H9 (cell line): ENCODE data around the gene CFAP43. TPM values are rescaled to one million over a fixed set of nuclear protein-coding genes. Genes with fewer than 3 reads are reported as not detected.

Experiments used
- DNase-seq: peaks from one replicate; pipeline ENCODE4 v3.0.0-alpha.2; 2017
- H2AFZ ChIP-seq: one replicate; pipeline ENCODE4 v1.6.1; 2013; ENCODE audit warnings: mild to moderate bottlenecking, low read length, control low read depth, moderate library complexity
- H2AK5ac ChIP-seq: 2 replicates; pipeline ENCODE4 v1.6.1; 2013; ENCODE audit warnings: low read length, control low read depth, mixed read lengths; ENCODE audit not compliant: insufficient read length
- H2BK120ac ChIP-seq: one replicate; pipeline ENCODE4 v1.6.1; 2013; ENCODE audit warnings: low read depth, mild to moderate bottlenecking, low read length, control low read depth, inconsistent platforms; ENCODE audit not compliant: poor library complexity, severe bottlenecking
- H2BK12ac ChIP-seq: 2 replicates; pipeline ENCODE4 v1.6.1; 2013; ENCODE audit warnings: low read length, control low read depth, mixed read lengths, low read depth; ENCODE audit not compliant: insufficient read length
- H2BK15ac ChIP-seq: 2 replicates; pipeline ENCODE4 v1.6.1; 2013; ENCODE audit warnings: low read depth, low read length, control low read depth
- H2BK20ac ChIP-seq: one replicate; pipeline ENCODE4 v1.6.1; 2013; ENCODE audit warnings: low read depth, mild to moderate bottlenecking, low read length, control low read depth, inconsistent platforms; ENCODE audit not compliant: poor library complexity, severe bottlenecking
- H2BK5ac ChIP-seq: 2 replicates; pipeline ENCODE4 v1.6.1; 2013; ENCODE audit warnings: low read length, control low read depth, mixed read lengths; ENCODE audit not compliant: insufficient read length
- H3K14ac ChIP-seq: 2 replicates; pipeline ENCODE4 v1.6.1; 2013; ENCODE audit warnings: low read length, control low read depth; ENCODE audit not compliant: insufficient read depth
- H3K18ac ChIP-seq: 2 replicates; pipeline ENCODE4 v1.6.1; 2013; ENCODE audit warnings: low read depth, mild to moderate bottlenecking, mixed read lengths, low read length, control low read depth; ENCODE audit not compliant: insufficient read length
- H3K23ac ChIP-seq: 2 replicates; pipeline ENCODE4 v1.6.1; 2013; ENCODE audit warnings: low read length, control low read depth, mixed read lengths, low read depth; ENCODE audit not compliant: insufficient read length
- H3K23me2 ChIP-seq: 2 replicates; pipeline ENCODE4 v1.6.1; 2013; ENCODE audit warnings: low read depth, mild to moderate bottlenecking, mixed read lengths, low read length, control low read depth; ENCODE audit not compliant: insufficient read length, poor library complexity, severe bottlenecking
- H3K27ac ChIP-seq: 2 replicates; pipeline ENCODE4 v1.5.1; 2013; ENCODE audit warnings: low read length, control low read depth, mixed read lengths, low read depth; ENCODE audit not compliant: insufficient read length
- H3K27me3 ChIP-seq: 2 replicates; pipeline ENCODE4 v1.6.1; 2013; ENCODE audit warnings: low read length, control low read depth, inconsistent platforms; ENCODE audit not compliant: insufficient read depth
- H3K4ac ChIP-seq: 2 replicates; pipeline ENCODE4 v1.6.1; 2013; ENCODE audit warnings: low read depth, mild to moderate bottlenecking, control low read depth, inconsistent platforms, low read length, moderate library complexity
- H3K4me1 ChIP-seq: 2 replicates; pipeline ENCODE4 v1.6.1; 2013; ENCODE audit warnings: low read length, control low read depth, inconsistent platforms; ENCODE audit not compliant: insufficient read depth
- H3K4me2 ChIP-seq: 2 replicates; pipeline ENCODE4 v1.6.1; 2013; ENCODE audit warnings: low read length, control low read depth, mixed read lengths; ENCODE audit not compliant: insufficient read length, insufficient read depth
- H3K56ac ChIP-seq: 2 replicates; pipeline ENCODE4 v1.6.1; 2013; ENCODE audit warnings: low read depth, mild to moderate bottlenecking, mixed read lengths, low read length, control low read depth; ENCODE audit not compliant: insufficient read length
- H3K79me1 ChIP-seq: 2 replicates; pipeline ENCODE4 v1.6.1; 2013; ENCODE audit warnings: low read depth, mild to moderate bottlenecking, moderate library complexity, low read length, control low read depth, inconsistent platforms; ENCODE audit not compliant: insufficient read depth, poor library complexity, severe bottlenecking
- H3K79me2 ChIP-seq: 2 replicates; pipeline ENCODE4 v1.6.1; 2013; ENCODE audit warnings: low read length, control low read depth, inconsistent platforms; ENCODE audit not compliant: insufficient read depth
- H3K9ac ChIP-seq: 2 replicates; pipeline ENCODE4 v1.6.1; 2013; ENCODE audit warnings: low read length, control low read depth, mixed read lengths; ENCODE audit not compliant: insufficient read length; ENCODE audit errors: extremely low read depth
- H3K9me3 ChIP-seq: one replicate; pipeline ENCODE4 v1.6.1; 2013; ENCODE audit warnings: low read depth, low read length, inconsistent platforms; ENCODE audit not compliant: control insufficient read depth
- H3T11ph ChIP-seq: one replicate; pipeline ENCODE4 v1.6.1; 2013; ENCODE audit warnings: mild to moderate bottlenecking, low read length, control low read depth, inconsistent platforms
- H4K20me1 ChIP-seq: one replicate; pipeline ENCODE4 v1.6.1; 2013; ENCODE audit not compliant: control insufficient read depth, insufficient read length, insufficient read depth
- H4K5ac ChIP-seq: 2 replicates; pipeline ENCODE4 v1.6.1; 2013; ENCODE audit warnings: low read depth, mild to moderate bottlenecking, mixed read lengths, low read length, control low read depth; ENCODE audit not compliant: insufficient read length
- H4K8ac ChIP-seq: replicated peaks from 2 replicates; pipeline ENCODE4 v1.6.1; 2013; ENCODE audit warnings: low read length, control low read depth, mixed read lengths, low read depth; ENCODE audit not compliant: insufficient read length
- H4K91ac ChIP-seq: 2 replicates; pipeline ENCODE4 v1.6.1; 2013; ENCODE audit warnings: low read depth, mild to moderate bottlenecking, moderate library complexity, mixed read lengths, low read length, control low read depth; ENCODE audit not compliant: insufficient read length
- H3K27ac Mint-ChIP-seq, 3 experiments: 2 replicates in 2 of 3; 3 replicates in 1 of 3; pipeline ENCODE4 v1.8.0; 2020 to 2021; ENCODE audit warnings: mixed read lengths in 3 of 3, mild to moderate bottlenecking in 1 of 3, moderate library complexity in 1 of 3
- H3K27me3 Mint-ChIP-seq: 2 replicates; pipeline ENCODE4 v1.8.0; 2021; ENCODE audit warnings: low read depth, mild to moderate bottlenecking, moderate library complexity, mixed read lengths
- H3K36me3 Mint-ChIP-seq, 3 experiments: 2 replicates in 2 of 3; 3 replicates in 1 of 3; pipeline ENCODE4 v1.8.0; 2020 to 2021; ENCODE audit warnings: low read depth in 3 of 3, mixed read lengths in 3 of 3; ENCODE audit not compliant: insufficient read depth in 1 of 3
- H3K4me1 Mint-ChIP-seq, 2 experiments: 2 replicates each; pipeline ENCODE4 v1.8.0; 2020; ENCODE audit warnings: mixed read lengths in 2 of 2
- H3K4me3 Mint-ChIP-seq, 2 experiments: 2 replicates in 1 of 2; 3 replicates in 1 of 2; pipeline ENCODE4 v1.8.0; 2020 to 2021; ENCODE audit warnings: mild to moderate bottlenecking in 2 of 2, mixed read lengths in 2 of 2, moderate library complexity in 1 of 2
- H3K9me3 Mint-ChIP-seq, 2 experiments: 2 replicates in 1 of 2; 3 replicates in 1 of 2; pipeline ENCODE4 v1.8.0; 2020; ENCODE audit warnings: mild to moderate bottlenecking in 2 of 2, mixed read lengths in 2 of 2, moderate library complexity in 1 of 2
- WGBS: extraction: QIAGEN DNeasy Blood & Tissue Kit; methylation state at CpG from one replicate; pipeline ENCODE4 v1.1.7; 2013; ENCODE audit warnings: missing lambda C conversion rate, low lambda C conversion rate, mixed read lengths; ENCODE audit not compliant: insufficient read length; ENCODE audit errors: extremely low coverage; 5-methylcytosine and 5-hydroxymethylcytosine counted together
- total RNA-seq: library from RNA; stranded (reverse); gene quantifications from 2 replicates; pipeline ENCODE4 v1.2.1, GENCODE V29; 2021
- TF ChIP-seq, protein P1 (sequence below): fragments of 200-600 bp; sonication (generic); conservative IDR thresholded peaks from 3 replicates; pipeline ENCODE4 v1.8.0; 2021; ENCODE audit warnings: antibody characterized with exemption, mild to moderate bottlenecking

CFAP43 gene
- total RNA-seq, 1 experiment from 2014 or later, result 0.26 TPM

- H2BK120ac ChIP-seq, result no peak overlapping the region
- no peaks in the 10 kb centered on the region for H3K27me3 ChIP-seq
- no peak overlapping the region for H2BK15ac ChIP-seq
- no peak overlapping the region for H3K14ac ChIP-seq
- H4K20me1 ChIP-seq, result no peaks in the 10 kb centered on the region
- Mint-ChIP-seq H3K36me3 (peaks cover 0 to 6% (median 2%) of the 10 kb centered on the region in 3 experiments; a peak in 3 of 7 replicates), H3K9me3 (peaks cover 7% of the 10 kb centered on the region in 2 experiments; a peak in 3 of 5 replicates), H3K27me3 (peaks cover 3% of the 10 kb centered on the region; the same call in 1 of the 2 replicates), H3K27ac (no peak overlapping the region; a peak in 1 of 7 replicates), H3K4me3 (no peak overlapping the region), H3K4me1 (peaks cover 6 to 14% of the 10 kb centered on the region in 2 experiments)
- no peak overlapping the region for H3K23ac ChIP-seq
- no peak overlapping the region for H4K91ac ChIP-seq
- no peak overlapping the region for H3K4ac ChIP-seq
- H3T11ph ChIP-seq, result no peak overlapping the region
- no peak overlapping the region for H2AK5ac ChIP-seq
- no peak overlapping the region for H3K18ac ChIP-seq
- WGBS, result no CpG with 5 or more reads among the region's 1 CpG
- H3K4me1 ChIP-seq, result no peaks in the 10 kb centered on the region; the same call in 1 of the 2 replicates
- H3K4me2 ChIP-seq, result no peak overlapping the region
- H4K8ac ChIP-seq, result no peak overlapping the region
- H3K56ac ChIP-seq, result no peak overlapping the region
- no peak overlapping the region for H2BK12ac ChIP-seq
- no peaks in the 10 kb centered on the region for H3K9me3 ChIP-seq
- TF ChIP-seq, protein P1, sequence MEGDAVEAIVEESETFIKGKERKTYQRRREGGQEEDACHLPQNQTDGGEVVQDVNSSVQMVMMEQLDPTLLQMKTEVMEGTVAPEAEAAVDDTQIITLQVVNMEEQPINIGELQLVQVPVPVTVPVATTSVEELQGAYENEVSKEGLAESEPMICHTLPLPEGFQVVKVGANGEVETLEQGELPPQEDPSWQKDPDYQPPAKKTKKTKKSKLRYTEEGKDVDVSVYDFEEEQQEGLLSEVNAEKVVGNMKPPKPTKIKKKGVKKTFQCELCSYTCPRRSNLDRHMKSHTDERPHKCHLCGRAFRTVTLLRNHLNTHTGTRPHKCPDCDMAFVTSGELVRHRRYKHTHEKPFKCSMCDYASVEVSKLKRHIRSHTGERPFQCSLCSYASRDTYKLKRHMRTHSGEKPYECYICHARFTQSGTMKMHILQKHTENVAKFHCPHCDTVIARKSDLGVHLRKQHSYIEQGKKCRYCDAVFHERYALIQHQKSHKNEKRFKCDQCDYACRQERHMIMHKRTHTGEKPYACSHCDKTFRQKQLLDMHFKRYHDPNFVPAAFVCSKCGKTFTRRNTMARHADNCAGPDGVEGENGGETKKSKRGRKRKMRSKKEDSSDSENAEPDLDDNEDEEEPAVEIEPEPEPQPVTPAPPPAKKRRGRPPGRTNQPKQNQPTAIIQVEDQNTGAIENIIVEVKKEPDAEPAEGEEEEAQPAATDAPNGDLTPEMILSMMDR, result no peak
- no peak overlapping the region for H3K27ac ChIP-seq
- no peaks in the 10 kb centered on the region for H3K23me2 ChIP-seq
- no peak overlapping the region for H3K9ac ChIP-seq
- no peaks in the 10 kb centered on the region for H3K79me2 ChIP-seq
- H3K79me1 ChIP-seq, result no peaks in the 10 kb centered on the region
- no peak overlapping the region for H2AFZ ChIP-seq
- H2BK20ac ChIP-seq, result no peak overlapping the region
- DNase-seq, result no peak
- H2BK5ac ChIP-seq, result no peak overlapping the region
- no peak overlapping the region for H4K5ac ChIP-seq
Observed at GRCh38 chr10:104101902-104102301, 130.3 kb downstream of the CFAP43 start.
